Measurements from ENCODE around the gene PPCDC.

DNA sequence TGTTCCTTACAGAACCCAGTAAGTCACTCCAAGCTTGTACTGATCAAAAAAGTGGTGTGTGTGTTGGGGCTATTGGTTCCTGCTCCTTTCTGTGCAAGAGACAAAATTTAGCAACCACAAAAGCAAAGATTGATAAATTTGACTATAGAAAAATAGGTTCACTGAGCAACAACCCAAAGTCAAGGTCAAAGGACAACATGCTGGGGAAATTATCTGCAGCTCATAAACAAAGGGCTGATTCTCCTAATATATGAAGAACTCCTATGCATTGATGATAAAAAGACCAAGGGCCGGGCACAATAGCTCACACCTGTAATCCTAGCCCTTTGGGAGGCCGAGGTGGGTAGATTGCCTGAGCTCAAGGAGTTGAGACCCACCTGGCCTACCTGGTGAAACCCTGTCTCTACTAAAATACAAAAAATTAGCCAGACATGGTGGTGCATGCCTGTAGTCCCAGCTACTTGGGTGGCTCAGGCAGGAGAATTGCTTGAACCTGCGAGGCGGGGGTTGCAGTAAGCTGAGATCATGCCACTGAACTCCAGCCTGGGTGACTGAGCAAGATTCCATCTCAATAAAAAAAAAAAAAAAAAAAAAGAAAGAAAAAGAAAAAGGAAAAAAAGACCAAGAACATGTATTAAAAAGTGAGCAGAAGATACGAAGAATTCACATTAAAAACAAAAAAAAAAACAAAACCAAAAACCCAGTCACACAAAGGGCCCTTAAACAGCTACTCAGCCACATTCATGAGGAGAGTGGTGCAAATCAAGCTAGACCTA lies 29.8 kb downstream of the PPCDC start:
- no peak for TF ChIP-seq CTCF (IDR thresholded peaks at IDR 0.05; ENCODE audit: borderline replicate concordance, extremely low read depth, low read length, poor library complexity, severe bottlenecking)
- no peak for TF ChIP-seq EZH2 (IDR thresholded peaks at IDR 0.05; ENCODE audit: borderline replicate concordance, low read depth, low read length, severe bottlenecking)
